ENCODE data around the gene NRF1.
"Not testable (repeated sequence)": the region's sequence is repeated elsewhere in the genome, so short reads cannot be mapped to it uniquely, and the experiment has no call there.

Gene NRF1

DNA sequence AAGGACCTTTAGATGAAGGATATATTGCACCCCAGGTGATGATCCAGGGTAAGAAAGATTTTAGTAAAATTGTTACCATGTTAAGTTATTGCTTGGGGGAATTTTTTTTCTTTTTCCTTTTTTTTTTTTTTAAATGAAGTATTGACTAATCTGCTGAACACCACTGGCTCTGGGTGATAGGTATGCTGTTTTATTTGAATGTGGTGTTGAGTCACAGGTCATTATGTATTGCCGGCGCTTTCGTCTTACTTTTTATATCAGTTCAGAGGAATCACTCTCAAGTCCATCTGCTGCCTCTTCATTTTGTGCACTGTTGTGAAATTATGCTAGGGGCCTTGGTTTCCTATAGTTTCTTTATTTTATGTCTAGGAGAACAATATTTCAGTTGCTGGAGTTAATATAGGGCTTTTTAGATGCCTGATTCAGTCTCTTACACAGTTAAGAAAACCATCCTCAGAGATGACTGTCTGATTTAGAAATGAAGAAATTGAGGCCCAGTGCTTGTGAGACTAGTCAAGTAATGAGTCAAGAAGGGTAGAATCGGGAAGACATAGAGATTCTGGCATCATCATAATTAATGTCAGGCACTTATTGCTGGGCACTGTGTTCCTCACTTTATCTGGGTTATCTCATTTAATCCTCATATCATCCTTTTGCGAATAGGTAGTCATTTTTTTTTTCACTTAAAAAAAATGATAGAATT is 38.7 kb downstream of the NRF1 start:
- no peak for FAIRE-seq
- DNase-seq (ENCODE audit: insufficient read length, low spot score): no peak
- TF ChIP-seq, protein P1, sequence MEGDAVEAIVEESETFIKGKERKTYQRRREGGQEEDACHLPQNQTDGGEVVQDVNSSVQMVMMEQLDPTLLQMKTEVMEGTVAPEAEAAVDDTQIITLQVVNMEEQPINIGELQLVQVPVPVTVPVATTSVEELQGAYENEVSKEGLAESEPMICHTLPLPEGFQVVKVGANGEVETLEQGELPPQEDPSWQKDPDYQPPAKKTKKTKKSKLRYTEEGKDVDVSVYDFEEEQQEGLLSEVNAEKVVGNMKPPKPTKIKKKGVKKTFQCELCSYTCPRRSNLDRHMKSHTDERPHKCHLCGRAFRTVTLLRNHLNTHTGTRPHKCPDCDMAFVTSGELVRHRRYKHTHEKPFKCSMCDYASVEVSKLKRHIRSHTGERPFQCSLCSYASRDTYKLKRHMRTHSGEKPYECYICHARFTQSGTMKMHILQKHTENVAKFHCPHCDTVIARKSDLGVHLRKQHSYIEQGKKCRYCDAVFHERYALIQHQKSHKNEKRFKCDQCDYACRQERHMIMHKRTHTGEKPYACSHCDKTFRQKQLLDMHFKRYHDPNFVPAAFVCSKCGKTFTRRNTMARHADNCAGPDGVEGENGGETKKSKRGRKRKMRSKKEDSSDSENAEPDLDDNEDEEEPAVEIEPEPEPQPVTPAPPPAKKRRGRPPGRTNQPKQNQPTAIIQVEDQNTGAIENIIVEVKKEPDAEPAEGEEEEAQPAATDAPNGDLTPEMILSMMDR (IDR thresholded peaks at IDR 0.05; ENCODE audit: insufficient read depth, missing control alignments): no peak

DNA sequence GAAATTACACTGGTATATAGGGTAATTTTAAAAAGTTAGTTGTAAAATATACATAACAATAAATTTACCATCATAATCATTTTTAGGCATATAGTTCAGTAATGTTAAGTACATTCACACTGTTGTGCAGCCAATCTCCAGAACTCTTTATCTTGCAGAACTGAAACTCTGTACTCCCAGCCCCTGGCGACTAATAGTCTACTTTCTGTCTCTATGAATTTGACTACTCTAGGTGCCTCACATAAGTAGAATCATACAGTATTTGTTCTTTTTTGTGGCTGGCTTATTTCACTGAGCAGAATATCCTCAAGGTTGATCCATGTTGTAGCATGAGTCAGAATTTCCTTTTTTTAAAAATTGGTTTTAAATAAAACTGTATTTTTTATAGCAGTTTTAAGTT is 41.4 kb downstream of the NRF1 start:
- no peak for FAIRE-seq
- no peak for DNase-seq (ENCODE audit: insufficient read length, low spot score)
- TF ChIP-seq, protein P1 (IDR thresholded peaks at IDR 0.05; ENCODE audit: insufficient read depth, missing control alignments): no peak

DNA sequence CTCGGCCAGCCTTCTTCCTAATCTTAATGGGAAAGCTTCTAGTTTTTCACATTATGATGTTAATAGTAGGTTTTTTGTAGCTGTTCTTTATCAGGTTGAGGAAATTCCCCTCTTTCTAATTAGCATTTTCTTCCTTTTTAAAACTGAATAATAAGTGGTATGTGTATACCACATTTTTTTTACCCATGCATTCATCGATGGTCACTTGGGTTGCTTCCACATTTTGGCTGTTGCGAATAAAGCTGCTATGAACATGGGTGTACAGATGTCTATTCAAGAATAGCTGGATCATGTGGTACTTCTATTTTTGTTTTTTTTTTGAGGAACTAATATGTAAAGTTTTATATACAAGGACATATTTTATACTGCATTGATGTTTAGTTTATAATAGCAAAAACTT is 44.3 kb downstream of the NRF1 start:
- TF ChIP-seq, protein P1 (IDR thresholded peaks at IDR 0.05; ENCODE audit: insufficient read depth, missing control alignments): no peak
- FAIRE-seq (no peak), DNase-seq (ENCODE audit: insufficient read length, low spot score) (no peak)

DNA sequence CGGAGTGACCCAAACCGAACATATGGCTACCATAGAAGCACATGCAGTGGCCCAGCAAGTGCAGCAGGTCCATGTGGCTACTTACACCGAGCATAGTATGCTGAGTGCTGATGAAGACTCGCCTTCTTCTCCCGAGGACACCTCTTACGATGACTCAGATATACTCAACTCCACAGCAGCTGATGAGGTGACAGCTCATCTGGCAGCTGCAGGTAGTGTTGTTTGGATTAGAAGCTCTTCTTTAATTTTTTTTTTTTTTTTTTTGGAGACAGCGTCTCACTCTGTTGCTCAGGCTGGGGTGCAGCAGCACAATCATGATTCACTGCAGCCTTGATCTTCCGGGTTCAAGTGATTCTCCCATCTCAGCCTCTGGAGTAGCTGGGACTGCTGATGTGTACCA is 45.8 kb downstream of the NRF1 start:
- DNase-seq (ENCODE audit: insufficient read length, low spot score) (no peak), FAIRE-seq (no peak)
- TF ChIP-seq, protein P1 (IDR thresholded peaks at IDR 0.05; ENCODE audit: insufficient read depth, missing control alignments): no peak

DNA sequence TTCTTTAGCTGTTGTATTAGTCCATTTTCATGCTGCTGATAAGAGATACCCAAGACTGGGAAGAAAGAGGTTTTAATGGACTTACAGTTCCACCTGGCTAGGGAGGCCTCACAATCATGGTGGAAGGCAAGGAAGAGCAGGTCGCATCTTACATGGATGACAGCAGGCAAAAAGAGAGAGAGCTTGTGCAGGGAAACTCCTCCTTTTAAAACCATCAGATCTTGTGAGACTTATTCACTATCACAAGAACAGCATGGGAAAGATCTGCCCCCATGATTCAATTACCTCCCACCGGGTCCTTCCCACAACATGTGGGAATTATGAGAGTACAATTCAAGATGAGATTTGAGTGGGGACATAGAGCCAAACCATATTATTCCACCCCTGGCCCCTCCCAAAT is 48.4 kb downstream of the NRF1 start:
- FAIRE-seq: not testable (repeated sequence)

DNA sequence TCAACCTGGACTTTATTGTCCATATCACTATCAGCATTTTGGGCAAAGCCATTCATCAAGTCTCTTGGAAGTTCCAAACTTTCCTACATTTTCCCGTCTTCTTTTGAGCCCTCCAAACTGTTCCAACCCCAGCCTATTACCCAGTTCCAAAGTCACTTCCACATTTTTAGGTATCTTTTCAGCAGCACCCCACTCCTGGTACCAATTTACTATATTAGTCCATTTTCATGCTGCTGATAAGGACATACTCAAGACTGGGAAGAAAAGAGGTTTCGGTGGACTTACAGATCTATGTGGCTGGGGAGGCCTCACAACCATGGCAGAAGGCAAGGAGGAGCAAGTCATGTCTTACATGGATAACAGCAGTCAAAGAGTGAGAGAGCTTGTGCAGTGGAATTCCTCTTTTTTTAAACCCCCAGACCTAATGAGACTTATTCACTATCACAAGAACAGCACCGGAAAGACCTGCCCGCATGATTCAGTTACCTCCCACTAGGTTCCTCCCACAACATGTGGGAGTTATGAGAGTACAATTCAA is 50.2 kb downstream of the NRF1 start:
- TF ChIP-seq, protein P1 (IDR thresholded peaks at IDR 0.05; ENCODE audit: insufficient read depth, missing control alignments): no peak
- FAIRE-seq (no peak), DNase-seq (ENCODE audit: insufficient read length, low spot score) (no peak)

More for the DNA sequence above, 48.4 kb downstream of the NRF1 start:
- not testable (repeated sequence) for DNase-seq (ENCODE audit: insufficient read length, low spot score)

DNA sequence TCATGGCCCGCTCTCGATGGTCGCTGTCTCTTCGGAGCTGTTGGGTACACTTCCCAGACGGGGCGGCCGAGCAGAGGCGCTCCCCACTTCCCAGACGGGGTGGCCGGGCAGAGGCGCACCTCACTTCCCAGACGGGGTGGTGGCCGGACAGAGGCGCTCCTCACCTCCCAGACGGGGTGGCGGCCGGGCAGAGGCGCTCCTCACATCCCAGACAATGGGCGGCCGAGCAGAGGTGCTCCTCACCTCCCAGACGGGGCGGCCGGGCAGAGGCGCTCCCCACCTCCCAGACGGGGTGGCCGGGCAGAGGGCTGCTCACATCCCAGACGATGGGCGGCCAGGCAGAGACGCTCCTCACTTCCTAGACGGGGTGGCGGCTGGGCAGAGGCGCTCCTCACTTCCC is 51.7 kb downstream of the NRF1 start:
- not testable (repeated sequence) for DNase-seq (ENCODE audit: insufficient read length, low spot score); FAIRE-seq

DNA sequence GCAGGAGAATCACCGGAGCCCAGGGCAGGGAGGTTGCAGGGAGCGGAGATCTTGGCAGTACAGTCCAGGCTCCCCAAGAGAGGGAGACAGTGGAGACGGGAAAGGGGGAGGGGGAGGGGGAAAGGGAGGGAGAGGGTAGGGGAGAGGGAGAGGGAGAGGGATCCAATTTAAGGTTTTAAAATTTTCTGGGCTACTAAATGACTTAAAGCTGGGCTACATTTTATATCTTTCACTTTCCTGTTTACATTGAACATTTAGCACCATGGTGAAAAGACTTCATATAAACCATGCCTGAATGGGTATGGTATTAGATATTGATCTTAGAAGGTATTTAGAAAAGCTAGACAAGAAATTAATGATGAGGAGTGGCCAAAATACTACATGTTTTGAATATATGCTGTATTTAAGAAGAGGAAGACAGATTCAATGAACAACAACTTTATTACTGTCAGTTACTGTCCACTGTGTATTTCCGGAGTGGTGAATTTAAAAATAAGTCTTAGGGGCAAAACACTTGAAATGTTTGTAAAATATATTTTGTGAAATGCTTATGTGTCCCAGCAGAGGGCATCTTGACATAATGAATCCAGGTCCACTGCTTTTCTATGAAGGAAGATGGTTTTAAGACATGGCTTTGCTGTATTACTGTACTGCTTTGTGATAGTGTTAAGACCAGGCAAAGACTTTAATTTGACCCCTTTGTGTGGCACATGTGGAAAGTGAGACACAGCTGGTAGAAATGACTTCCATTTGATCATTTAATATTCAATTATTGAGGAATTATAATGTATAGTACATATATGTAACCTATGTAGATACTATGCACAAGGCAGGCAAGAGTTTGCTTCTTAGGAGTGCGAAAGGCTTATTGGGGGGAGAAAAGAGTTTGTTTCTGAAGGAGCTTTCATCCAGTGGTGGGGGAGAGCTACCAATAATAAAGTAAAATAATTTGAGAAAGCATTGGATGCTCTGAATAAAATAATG is 52.8 kb downstream of the NRF1 start:
- TF ChIP-seq, protein P1 (IDR thresholded peaks at IDR 0.05; ENCODE audit: insufficient read depth, missing control alignments): peak; percentile 65
- peak; percentile 31 for DNase-seq (ENCODE audit: insufficient read length, low spot score)
- no peak for FAIRE-seq
